OCI-LY7 (cell line): Measurements from ENCODE around the gene LRIG2. TPM values are rescaled to one million over a fixed set of nuclear protein-coding genes. Genes with fewer than 3 reads are reported as not detected.
A peak's percentile ranks its signal among the peaks of the same experiment; 100 is the strongest.
"Not testable (repeated sequence)": the region's sequence is repeated elsewhere in the genome, so short reads cannot be mapped to it uniquely, and the experiment has no call there.

ENCODE experiments used
- BruUV-seq: library from RNA; stranded (reverse); fragments of 400-500 nt; replicated peaks from 2 replicates; lab custom pipeline; 2021; lab: Mats Ljungman, UMichigan
- CTCF ChIA-PET: fragments of 300-600 bp; sonication (Branson Sonifier 250); formaldehyde crosslinking; loops from one replicate; lab custom pipeline; 2022; ENCODE audit warnings: antibody characterized with exemption; ENCODE audit not compliant: unreplicated experiment; lab: Charles Lee
- POLR2A ChIA-PET: fragments of 300-600 bp; sonication (Branson Sonifier 250); formaldehyde crosslinking; loops from one replicate; lab custom pipeline; 2022; ENCODE audit warnings: antibody characterized with exemption; lab: Charles Lee
- DNase-seq: peaks from one replicate; pipeline ENCODE4 v3.0.0-alpha.2; 2015; ENCODE audit warnings: low spot score
- H2AFZ ChIP-seq: fragments of 200-600 bp; sonication (generic), shearing (Covaris generic); 2 replicates; pipeline ENCODE4 v1.6.1; 2014; ENCODE audit warnings: mild to moderate bottlenecking, antibody characterized with exemption, low read length, moderate library complexity
- H3K27ac ChIP-seq: fragments of 200-600 bp; sonication (generic); 2 replicates; pipeline ENCODE4 v1.5.1; 2014; ENCODE audit warnings: mixed run types, low read depth, mild to moderate bottlenecking, moderate library complexity, low read length, inconsistent platforms; ENCODE audit not compliant: poor library complexity, severe bottlenecking
- H3K36me3 ChIP-seq: fragments of 200-600 bp; sonication (generic); 2 replicates; pipeline ENCODE4 v1.6.1; 2014; ENCODE audit warnings: mild to moderate bottlenecking, antibody characterized with exemption, low read length, moderate library complexity, mixed read lengths; ENCODE audit not compliant: insufficient read depth
- H3K4me1 ChIP-seq: fragments of 200-600 bp; sonication (generic); 2 replicates; pipeline ENCODE4 v1.5.1; 2014; ENCODE audit warnings: mild to moderate bottlenecking, low read length; ENCODE audit not compliant: insufficient read depth, poor library complexity, severe bottlenecking
- H3K4me2 ChIP-seq: fragments of 200-600 bp; sonication (generic); 2 replicates; pipeline ENCODE4 v1.6.1; 2014; ENCODE audit warnings: mild to moderate bottlenecking, low read length
- H3K4me3 ChIP-seq: fragments of 200-600 bp; sonication (generic); 2 replicates; pipeline ENCODE4 v1.5.1; 2014; ENCODE audit warnings: mild to moderate bottlenecking, low read depth, low read length; ENCODE audit not compliant: poor library complexity, severe bottlenecking
- H3K79me2 ChIP-seq: fragments of 200-600 bp; sonication (generic); 2 replicates; pipeline ENCODE4 v1.6.1; 2016; ENCODE audit warnings: low read depth, mild to moderate bottlenecking, low read length, moderate library complexity, mixed read lengths; ENCODE audit not compliant: insufficient read depth
- H3K9me2 ChIP-seq: fragments of 200-600 bp; sonication (generic); 2 replicates; pipeline ENCODE4 v1.6.1; 2016; ENCODE audit warnings: mild to moderate bottlenecking, low read length, mixed read lengths; ENCODE audit not compliant: insufficient read depth
- H3K9me3 ChIP-seq: fragments of 200-600 bp; sonication (generic); 2 replicates; pipeline ENCODE4 v1.6.1; 2014; ENCODE audit warnings: mild to moderate bottlenecking, mixed run types, low read length, mixed read lengths
- H4K20me1 ChIP-seq: fragments of 200-600 bp; sonication (generic); 2 replicates; pipeline ENCODE4 v1.6.1; 2014; ENCODE audit warnings: mild to moderate bottlenecking, antibody characterized with exemption, low read length, moderate library complexity, mixed read lengths; ENCODE audit not compliant: insufficient read depth
- EZH2phosphoT487 ChIP-seq: fragments of 200-600 bp; sonication (generic); IDR thresholded peaks from 2 replicates; pipeline ENCODE4 v1.6.1; 2018; ENCODE audit warnings: low read depth, borderline replicate concordance, mild to moderate bottlenecking, mixed run types, antibody characterized with exemption, low read length, moderate library complexity, mixed read lengths
- intact Hi-C: fragments of 100-400 bp; cut with micrococcal nuclease; formaldehyde crosslinking; loops from one replicate; pipeline ENCODE4 v1.10.0; 2022; ENCODE audit not compliant: unreplicated experiment
- total RNA-seq, 2 experiments: library from RNA; depleted of rRNA in 1 of 2; stranded (reverse); fragments of >200 nt in 1 of 2; shearing (Covaris generic) in 1 of 2; gene quantifications; 2 replicates each; pipeline ENCODE4 v1.2.3, GENCODE V29; 2014 to 2022
- TF ChIP-seq, protein P1 (sequence below): fragments of 200-600 bp; sonication (generic); conservative IDR thresholded peaks from 2 replicates; pipeline ENCODE4 v1.5.1; 2014; ENCODE audit warnings: mild to moderate bottlenecking, antibody characterized with exemption, low read length, moderate library complexity, mixed read lengths

The LRIG2 gene
- total RNA-seq, 2 experiments from 2014 or later = 11.6 to 16.7 TPM

DNA sequence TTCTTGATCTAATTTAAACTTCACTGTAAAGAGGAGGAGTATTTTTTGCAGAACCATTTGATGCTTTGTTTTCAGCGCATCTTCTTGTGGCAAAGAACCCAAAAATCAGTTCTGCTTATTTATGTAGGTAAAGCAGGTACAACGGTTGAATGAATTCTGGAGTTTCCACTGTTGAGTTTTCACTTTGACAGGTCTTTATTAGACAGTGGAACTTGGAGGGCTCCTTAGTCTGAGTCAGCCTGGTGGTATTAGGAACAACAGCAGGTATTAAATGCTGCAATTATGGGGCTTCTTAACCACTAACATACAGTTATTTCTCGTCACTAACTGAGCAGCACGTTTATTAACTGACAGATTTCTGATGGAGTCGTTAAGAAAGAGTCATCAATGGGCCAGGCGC is 1.2 kb downstream of the LRIG2 start:
- CTCF ChIA-PET = interaction anchor here (1.8 kb wide), 1 partner anchor 192 kb away, joined by 12 read pairs; no protein-coding TSS in a partner anchor
- H3K27ac ChIP-seq = no peak overlapping the region
- H3K9me2 ChIP-seq = no peaks in the 10 kb centered on the region
- H3K4me2 ChIP-seq = peak overlapping the region; percentile 83
- TF ChIP-seq, protein P1, sequence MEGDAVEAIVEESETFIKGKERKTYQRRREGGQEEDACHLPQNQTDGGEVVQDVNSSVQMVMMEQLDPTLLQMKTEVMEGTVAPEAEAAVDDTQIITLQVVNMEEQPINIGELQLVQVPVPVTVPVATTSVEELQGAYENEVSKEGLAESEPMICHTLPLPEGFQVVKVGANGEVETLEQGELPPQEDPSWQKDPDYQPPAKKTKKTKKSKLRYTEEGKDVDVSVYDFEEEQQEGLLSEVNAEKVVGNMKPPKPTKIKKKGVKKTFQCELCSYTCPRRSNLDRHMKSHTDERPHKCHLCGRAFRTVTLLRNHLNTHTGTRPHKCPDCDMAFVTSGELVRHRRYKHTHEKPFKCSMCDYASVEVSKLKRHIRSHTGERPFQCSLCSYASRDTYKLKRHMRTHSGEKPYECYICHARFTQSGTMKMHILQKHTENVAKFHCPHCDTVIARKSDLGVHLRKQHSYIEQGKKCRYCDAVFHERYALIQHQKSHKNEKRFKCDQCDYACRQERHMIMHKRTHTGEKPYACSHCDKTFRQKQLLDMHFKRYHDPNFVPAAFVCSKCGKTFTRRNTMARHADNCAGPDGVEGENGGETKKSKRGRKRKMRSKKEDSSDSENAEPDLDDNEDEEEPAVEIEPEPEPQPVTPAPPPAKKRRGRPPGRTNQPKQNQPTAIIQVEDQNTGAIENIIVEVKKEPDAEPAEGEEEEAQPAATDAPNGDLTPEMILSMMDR = no peak
- no peak for TF ChIP-seq EZH2phosphoT487
- peaks cover 41% of the 10 kb centered on the region for H3K79me2 ChIP-seq
- H3K4me1 ChIP-seq = peaks cover 27% of the 10 kb centered on the region
- H3K36me3 ChIP-seq = peaks cover 31% of the 10 kb centered on the region
- peak overlapping the region; percentile 95; the same call in 1 of the 2 replicates for H2AFZ ChIP-seq
- BruUV-seq = no TSS peak
- peak; percentile 17 for DNase-seq
- peaks cover 16% of the 10 kb centered on the region for H4K20me1 ChIP-seq
- no peaks in the 10 kb centered on the region for H3K9me3 ChIP-seq
- intact Hi-C loops = no loop called here
- peak overlapping the region; percentile 87 for H3K4me3 ChIP-seq
- POLR2A ChIA-PET = interaction anchor here (0.7 to 2.1 kb wide), 3 partner anchors 107 to 195 kb away, joined by 3 to 11 read pairs (median 4); no protein-coding TSS in a partner anchor

DNA sequence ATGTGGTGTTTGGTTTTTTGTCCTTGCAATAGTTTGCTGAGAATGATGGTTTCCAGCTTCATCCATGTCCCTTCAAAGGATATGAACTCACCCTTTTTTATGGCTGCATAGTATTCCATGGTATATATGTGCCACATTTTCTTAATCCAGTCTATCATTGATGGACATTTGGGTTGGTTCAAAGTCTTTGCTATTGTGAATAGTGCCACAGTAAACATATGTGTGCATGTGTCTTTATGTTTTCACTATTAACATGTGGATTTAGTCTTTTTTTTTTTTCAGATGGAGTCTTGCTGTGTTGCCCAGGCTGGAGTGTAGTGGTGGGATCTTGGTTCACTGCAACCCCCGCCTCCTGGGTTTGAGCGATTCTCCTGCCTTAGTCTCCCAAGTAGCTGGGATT is 5.0 kb downstream of the LRIG2 start:
- Histone ChIP-seq H4K20me1 (peaks cover 16% of the 10 kb centered on the region), H3K36me3 (peaks cover 50% of the 10 kb centered on the region), H3K4me1 (peaks cover 19% of the 10 kb centered on the region), H3K79me2 (peaks cover 41% of the 10 kb centered on the region)
- POLR2A ChIA-PET = interaction anchor here (0.6 to 1.0 kb wide), 6 partner anchors 45 to 536 kb away, joined by 3 read pairs; partner anchors contain the start of gene MAGI3
- DNase-seq, H3K27ac ChIP-seq, CTCF ChIA-PET, H3K4me3 ChIP-seq, H2AFZ ChIP-seq, H3K4me2 ChIP-seq, intact Hi-C loops, H3K9me3 ChIP-seq, BruUV-seq, H3K9me2 ChIP-seq: not testable (repeated sequence)

DNA sequence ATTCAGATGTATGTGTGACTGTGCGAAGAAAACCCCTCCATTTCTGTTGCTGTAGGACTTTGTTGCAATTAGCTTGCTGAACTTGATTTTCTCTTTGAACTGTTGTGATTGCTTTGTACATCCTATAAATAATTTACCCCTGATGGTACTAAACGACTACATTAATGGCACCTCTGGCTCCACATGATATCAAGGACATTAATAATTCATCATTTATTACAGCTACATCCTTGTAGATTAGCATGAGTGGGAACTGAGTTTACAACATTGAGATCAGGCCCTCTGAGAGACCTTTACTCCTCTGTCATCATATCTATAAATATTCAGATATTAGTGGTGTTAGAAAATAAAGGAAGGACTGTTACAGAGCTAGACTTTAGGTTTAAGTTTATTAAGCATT is 13.5 kb downstream of the LRIG2 start:
- no peak for DNase-seq
- Histone ChIP-seq H3K36me3 (peaks cover 20% of the 10 kb centered on the region), H3K9me2 (no peaks in the 10 kb centered on the region), H3K4me1 (no peaks in the 10 kb centered on the region), H4K20me1 (no peaks in the 10 kb centered on the region), H3K27ac (no peak overlapping the region), H3K79me2 (peaks cover 33% of the 10 kb centered on the region; the same call in 1 of the 2 replicates), H2AFZ (no peak overlapping the region), H3K9me3 (no peaks in the 10 kb centered on the region), H3K4me3 (no peak overlapping the region), H3K4me2 (no peak overlapping the region)
- POLR2A ChIA-PET = interaction anchor here (1.3 kb wide), 1 partner anchor 13 kb away, joined by 3 read pairs; no protein-coding TSS in a partner anchor
- no TSS peak for BruUV-seq
- intact Hi-C loops = no loop called here
- TF ChIP-seq, protein P1 = no peak
- CTCF ChIA-PET = interaction anchor here (0.6 to 1.3 kb wide), 2 partner anchors 14 to 680 kb away, joined by 3 read pairs; partner anchors contain the start of gene LRIG2
